NCI-H2107 treated with DMSO at 0.1 percent for 48 hours (cell line): ENCODE data around the gene SLC7A10.

ENCODE experiments used
- DNase-seq: peaks from one replicate; lab custom pipeline; 2025; ENCODE audit not compliant: unreplicated experiment; lab: John Stamatoyannopoulos, UW

SLC7A10 gene

DNA sequence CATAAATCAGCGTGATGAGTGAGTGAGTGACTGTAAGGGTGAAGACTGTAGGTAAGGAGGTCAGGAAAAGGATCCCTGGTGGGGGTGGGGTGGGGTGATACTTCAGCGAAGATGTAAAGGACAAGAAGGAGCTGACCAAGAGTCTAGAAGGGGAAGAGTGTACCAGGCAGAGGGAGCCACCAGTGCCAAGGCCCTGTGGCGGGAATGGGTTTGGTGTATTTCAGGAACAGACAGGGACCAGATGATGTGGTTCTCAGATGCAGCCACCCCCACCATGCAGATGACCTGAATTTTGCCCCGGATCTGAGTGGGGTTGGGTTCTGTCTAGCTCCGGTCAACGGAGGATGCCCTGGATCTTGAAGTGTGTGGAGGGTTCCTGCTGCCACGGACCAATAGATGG, 30.1 kb upstream of the SLC7A10 start:
- no peak for DNase-seq

DNA sequence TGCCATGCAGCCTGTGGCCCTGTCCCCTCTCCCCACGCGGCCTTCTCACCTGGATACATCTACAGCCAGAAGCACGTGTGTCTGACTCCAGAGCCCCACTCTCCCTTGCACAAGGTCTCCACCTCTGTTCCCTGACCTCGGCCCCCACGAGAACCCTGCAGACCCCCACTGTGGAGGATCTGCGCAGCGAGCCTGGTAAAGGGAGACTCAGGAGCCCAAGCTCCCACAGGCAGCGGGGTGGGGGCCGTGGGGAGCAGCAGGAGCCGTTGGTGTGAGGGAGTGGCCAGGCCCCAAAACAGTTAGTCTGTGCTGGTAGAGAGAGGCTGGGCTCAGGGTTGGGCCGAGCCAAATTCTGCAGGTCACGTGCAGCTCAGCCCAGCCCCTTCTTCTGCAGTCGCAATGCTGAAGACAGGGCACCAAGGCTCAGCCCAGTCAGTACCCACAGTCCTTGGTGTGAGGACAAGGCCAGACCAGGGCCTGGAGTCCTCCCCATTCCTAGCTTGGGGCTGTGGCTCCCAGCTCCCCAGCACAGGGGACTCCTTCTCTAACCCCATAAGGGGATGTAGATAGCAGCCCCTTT, 28.7 kb upstream of the SLC7A10 start:
- no peak for DNase-seq

DNA sequence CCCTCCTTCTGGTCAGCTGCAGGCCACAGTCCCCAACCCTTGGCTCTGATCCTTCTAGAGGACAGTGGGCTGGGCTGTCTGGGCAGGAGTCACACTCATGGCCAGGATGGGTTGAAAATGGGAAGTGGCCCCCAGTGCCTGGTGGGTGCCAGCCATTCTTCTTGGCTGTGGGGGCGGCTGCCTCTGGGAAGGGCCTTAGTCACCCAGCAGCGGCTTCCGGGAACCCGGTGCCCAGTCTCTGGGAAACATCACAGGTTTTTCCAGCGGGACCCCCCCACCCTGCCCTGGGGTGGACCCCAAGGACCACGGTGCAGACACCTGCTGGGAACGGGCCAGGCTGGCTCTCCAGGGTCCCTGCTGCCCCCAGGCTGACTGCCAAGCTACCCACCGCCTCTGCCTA, 27.3 kb upstream of the SLC7A10 start:
- no peak for DNase-seq

DNA sequence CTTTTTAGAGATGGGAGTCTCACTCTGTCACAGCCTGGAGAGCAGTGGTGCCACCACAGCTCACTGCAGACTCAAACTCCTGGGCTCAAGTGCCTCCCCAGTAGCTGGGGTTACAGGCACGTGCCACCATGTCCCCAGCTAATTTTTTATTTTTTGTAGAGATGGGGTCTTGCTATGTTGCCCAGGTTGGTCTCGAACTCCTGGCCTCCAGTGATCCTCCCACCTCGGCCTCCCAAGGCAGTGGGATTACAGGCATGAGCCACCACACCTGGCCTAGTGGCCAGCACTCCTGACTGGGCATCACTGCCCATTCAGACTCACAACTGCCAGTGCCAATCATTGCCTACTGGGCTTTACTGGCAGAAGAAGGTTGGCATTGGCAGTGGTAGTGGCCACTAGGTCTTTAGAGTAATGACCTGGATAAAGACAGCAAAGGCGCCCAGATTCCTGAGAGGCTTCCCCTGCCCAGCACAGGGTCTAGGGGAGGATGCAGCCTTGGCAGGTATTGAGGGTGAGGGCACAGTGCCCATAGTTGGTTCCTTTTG, 26.8 kb upstream of the SLC7A10 start:
- DNase-seq = no peak

DNA sequence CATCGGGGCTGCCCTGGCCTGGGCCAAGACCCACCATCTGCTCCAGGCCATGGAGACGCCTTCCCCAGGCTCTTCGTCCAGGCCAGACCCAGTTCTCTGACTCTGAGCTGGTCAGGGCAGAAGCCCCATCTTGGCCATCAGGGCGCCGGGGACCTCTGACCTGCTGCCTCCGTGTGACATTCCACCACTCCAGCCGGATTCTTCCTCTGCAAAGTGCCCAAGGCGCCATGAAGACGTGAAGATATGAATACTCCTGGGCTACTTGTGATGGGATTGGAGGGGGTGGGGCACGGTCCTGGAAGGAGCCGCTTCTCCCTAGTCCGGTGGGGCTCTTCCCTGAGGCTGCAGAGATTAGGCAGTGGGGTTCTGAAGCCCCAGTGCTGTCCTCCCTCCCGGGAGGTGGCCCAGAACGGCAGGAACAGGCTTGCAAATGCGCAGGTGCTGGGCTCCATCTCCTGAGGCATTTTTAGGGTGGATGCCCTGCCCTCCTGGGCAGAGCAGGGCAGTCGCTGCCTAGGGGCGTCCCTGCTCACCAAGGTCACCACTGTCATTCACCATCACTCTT, 26.0 kb upstream of the SLC7A10 start:
- no peak for DNase-seq

DNA sequence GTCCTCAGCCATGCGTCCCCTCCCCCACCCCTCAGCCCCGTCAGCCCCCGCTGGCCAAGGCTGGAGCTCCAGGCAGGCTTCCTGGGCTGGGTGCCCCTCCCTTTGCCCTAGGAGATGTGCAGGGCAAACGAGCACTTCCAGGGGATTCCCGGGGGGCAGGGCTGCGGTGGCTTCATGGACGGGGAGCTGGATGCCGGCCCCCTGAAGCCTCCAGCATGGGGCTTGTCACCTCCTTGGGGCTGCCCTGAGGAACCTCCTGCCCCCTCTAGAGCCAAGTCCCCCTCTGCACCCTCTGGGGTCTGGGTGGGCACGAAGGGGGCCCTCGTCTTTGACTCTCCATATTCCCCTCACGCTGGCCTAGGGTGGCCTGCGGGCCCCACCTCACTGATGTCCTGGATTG, 25.4 kb upstream of the SLC7A10 start:
- DNase-seq = no peak

DNA sequence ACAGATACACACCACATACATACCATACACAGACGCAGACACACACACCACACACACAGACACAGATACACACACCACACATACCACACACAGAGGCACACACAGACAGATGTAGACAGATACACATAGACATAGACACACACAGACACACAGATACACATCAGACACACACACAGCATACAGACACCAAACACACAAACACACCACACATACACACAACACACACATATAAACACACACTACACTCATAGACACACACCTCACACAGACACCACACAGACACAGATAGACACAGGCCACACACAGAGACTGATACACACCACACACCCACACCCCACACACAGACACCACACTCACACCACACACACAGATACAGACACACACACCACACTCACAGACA, 24.9 kb upstream of the SLC7A10 start:
- DNase-seq = no peak

DNA sequence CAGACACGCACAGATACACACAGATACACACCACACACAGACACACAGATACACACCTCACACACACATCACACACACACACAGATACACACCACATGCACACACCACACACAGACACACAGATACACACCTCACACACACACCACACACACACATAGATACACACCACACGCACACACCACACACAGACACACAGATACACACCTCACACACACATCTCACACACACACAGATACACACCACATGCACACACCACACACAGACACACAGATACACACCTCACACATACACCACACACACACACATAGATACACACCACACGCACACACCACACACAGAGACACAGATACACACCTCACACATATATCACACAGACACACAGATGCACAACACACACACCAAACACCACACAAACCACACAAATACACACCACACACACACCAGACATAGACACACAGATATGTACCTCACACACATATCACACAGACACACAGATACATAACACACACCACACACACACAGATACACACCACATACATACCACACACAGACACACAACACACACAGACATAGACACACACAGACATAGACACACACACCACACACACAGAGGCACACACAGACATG, 24.2 kb upstream of the SLC7A10 start:
- DNase-seq = no peak

DNA sequence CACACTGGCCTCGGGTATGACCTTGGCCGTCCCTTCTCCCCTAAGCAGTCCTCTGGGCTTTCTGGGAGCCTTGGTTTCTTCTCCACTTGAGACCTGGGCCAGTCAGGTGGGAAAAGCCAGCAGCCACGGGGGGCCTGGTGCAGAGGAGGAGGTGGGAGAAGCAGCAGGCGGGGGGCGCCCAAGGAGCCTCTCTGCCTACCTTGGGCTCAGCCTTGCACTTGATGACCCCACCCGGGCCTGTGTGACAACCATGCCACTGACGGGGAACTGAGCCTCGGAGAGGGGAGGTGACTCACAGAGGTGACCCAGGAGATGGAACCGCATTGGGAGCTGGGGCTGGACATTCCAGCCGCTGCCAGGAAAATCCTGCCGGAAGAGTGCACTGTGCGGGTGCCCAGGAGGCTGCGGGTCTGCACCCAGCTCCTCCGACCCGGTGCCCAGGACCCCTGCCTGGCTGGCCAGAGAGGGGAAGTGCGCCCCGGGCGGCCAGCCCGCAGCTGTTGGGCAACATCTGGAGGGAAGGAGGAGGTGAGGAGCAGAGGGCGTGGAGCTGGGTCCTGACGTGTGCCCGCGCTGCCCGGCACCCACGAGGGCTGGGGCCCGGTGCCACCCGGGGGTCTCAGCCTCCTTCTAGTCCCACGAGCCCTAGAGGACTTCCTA, 23.4 kb upstream of the SLC7A10 start:
- DNase-seq = no peak

DNA sequence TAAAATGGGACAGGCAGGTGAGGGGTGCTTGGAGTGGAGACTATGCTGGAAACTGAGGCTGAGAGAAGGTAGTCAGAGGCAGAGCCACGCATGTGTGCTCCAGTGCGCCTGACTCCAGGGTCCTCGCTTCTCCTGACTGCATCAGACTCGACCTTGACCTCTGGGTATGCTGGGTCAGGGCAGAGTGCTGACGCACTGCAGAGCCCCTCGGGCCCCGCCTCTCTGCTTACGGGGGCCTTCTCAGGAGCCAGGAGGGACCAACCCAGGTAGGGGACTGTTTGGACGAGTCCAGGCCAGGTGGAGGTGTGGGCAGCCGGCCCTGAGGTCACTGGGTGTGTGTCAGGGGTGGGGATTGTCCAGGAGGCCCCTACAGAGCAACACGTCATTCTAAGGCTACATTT, 22.9 kb upstream of the SLC7A10 start:
- no peak for DNase-seq

DNA sequence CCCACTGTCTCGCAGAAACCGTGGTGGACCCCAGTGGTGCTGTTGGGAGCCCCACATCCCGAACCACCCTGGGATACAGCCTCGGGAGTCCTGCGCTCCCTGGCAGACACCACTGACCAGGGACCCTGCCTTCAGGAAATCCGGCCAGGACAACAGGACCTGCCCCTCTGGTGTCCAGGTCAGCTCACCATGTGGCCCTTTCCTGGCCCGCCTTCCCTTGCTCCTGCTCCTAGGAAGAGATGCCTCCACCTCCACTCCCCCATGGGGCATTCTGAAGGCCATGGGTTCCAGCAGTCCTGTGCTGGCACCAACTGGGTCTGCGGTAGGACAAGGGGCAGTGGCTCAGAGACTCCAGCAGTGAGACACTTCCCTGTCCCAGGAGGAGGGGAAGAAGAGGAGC, 22.5 kb upstream of the SLC7A10 start:
- no peak for DNase-seq

DNA sequence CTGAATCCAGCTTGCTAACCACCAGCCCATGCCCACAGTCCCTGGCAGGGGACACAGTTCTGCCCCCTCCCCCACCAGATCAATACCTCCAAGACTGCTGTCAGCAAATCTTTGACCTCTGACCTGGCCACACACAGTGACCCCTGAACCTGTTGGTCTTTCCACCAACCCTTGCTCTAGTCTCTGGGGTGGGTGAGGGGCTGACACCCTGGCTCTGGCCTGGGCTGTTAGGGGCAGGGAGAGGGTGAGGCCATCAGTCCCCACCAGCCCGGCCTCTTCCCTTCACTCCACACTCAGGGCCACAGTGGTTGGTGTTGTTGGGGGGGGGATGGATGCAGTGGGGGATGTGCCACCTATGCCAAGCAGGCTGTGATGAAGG, 21.8 kb upstream of the SLC7A10 start:
- DNase-seq = no peak

DNA sequence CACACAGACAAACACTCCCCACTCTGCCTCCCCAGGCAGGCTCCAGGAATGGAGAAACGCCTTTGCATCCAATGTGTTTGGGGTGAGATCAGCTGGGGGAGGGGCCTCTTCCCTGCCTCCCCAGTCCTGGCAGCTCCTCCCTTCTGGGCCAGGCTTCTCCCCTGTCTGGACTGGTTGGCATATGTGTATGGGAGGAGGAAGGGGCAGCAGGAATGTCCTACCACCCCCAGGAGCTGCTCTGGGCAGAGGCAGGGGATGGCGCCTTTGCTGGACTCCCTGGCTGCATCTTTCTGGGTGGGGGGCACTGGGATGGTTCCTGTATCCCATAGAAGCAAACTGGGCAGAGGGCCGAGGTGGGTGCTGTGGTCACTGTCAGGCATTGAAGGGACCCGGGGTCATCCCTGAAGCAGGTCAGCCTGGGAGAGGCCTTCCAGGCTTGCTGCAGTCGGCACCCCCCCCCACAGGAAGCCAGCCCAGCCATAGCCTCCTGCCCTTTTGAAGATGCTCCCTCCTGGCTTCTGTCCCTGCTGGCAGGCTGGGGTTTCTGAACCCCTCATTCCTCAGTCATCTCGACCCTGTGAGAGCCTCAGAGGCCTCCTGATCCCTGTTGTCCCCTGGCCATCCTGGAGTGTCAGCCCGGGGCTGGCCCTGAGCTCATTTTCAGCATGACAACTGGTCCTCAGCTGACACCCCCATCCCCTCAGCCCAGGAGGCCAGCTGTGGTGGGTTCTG, 21.2 kb upstream of the SLC7A10 start:
- no peak for DNase-seq

DNA sequence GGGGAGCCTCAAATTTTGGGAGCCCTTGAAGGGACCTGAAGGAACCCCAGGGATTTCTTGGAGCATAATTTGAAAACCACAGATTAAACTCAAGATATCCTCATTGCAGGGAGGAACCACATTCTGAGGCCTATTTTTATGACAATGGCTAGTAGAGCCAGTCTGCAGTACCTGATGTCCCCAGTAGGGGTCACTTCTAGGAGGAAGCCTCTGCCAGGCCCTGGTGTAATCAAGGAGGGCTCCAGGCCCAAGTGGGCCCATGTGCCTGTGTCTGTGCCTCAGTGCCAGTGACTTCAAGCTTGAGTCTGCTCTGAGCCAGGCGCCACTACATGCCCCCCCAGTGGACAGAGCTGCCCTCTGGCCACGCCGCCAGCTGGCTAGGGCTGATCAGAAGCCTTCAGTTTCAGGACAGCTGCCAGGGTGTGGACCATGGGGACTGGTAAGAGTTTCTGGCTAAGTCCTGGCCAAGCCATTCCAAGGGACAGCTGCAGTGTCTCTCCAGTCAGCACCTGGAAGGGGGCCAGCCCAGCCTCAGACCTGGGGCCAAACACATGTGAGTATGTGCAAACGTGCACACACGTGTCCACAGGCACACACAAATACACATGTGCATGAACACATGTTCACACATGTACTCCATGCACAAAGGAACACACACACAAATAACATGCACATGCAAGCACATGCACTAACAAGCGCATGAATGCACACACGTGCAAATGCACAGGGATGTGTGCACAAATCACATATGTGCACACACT, 20.5 kb upstream of the SLC7A10 start:
- no peak for DNase-seq

DNA sequence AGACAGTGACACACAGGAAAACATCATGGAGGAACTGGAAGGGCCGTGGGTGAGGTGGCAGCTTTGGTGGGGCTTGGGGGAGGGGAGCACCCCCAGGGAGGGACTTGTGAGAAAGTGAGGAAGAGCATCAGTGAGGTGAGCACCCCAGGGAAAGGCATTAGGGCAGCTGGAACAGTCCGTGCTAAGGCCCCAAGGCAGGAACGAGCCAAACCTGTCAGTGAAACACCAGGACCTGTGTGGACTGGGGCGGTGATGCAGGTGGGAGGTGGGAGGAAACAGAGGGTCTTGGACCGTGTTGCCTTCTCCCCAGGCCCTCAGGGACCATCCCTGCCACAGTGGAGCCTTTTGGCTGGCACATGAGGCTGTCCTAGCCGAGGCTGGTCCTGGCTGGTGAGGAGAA, 17.3 kb upstream of the SLC7A10 start:
- DNase-seq = no peak

DNA sequence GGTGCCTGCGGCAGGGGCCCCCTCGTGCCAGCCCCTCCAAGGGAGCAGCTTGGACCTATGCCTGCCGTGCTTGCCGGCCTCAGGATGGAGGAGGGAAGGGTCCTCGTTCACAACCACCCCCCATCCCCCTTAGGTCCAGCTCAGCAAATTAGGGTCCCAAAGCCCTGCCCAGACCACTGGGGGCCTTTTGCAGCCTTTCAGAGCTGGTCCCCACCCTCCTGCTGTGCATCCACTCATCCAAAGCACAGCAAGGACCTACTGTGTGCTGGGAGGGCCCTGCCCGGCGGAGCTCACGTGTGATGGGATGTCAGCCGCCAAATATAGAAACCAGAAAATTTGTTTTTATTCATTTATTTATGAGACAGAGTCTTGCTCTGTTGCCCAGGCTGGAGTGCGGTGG, 16.5 kb upstream of the SLC7A10 start:
- no peak for DNase-seq

DNA sequence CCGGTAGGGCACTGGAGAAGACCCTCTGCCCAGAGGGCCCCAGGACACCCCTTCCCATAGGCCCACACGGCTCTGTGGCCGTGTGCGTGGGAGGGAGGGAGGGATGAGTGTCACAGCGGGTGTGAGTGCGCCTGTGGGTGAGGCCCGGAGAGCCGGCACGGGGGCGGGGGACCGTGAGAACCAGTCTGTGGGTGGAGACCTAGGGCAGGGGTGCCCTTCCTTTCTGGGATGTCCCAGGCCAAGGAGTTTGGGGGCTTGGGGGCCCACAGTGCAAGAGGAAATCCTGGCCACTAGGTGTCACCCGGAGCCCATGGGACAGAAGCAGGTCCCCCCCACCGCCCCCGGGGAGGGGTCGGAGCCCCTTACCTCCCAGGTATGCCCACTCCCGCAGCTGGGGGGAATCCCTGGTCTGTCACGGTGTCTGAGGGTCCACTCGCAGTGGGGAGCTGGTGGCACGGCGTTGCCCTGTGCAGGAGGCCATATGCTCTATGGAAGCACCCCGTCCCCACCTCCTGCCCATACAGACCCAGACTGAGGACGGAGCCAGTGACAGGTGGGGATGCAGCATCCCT, 16.0 kb upstream of the SLC7A10 start:
- no peak for DNase-seq

DNA sequence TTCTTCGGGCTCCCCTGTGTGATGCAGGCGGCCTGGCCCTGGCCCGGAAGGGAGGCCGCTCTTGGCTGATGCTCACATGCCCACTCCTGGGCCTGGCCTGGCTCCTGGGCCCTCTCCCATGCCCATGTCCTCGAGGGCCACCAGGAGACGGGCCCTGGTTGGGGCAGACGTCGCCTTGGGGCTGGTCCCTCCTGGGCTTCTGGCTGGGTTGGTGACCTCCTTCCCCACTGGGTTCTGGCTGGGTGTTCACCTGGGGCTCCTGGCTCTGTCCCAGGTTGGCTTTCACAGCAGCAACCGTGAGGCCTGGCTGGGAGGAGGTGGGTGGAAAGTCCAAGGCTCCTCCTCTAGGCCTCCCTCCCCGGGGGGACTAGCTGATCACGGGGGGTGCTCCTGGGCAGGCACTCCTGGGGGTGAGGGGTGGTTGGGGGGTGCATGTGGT, 15.5 kb upstream of the SLC7A10 start:
- no peak for DNase-seq

DNA sequence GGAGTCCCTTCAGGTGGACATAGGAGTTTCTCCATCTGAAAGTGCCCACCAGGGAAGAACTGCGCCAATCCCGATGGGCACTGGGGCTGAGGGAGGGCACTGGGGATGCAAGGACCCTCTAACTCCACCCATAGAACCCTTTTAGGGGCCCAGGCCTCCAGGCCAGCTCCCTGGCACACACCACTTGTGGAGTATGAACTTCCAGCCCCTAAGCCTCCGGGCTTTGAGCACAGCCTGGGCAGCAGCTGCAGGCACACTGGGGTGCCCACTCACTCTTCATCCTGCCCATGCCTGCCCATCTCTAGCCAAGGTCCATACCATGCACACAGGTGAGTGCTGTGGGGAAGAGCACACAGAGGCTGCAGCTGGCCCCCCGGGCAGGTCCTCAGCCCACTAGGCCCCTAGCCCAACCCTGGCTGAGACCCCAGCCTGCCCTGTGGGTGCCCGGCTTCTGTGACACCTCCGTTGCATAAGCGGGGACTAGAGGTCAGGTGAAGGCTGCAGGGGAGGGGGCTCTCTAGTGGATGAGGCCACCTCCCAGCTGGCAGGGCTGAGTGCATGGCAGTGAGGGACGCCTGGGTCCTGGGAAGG, 14.6 kb upstream of the SLC7A10 start:
- DNase-seq = no peak
